GM12865 (cell line): ENCODE measurements around the gene SMU1.

ENCODE experiments used
- DNase-seq: peaks from one replicate; pipeline ENCODE4 v3.0.0; 2010; ENCODE audit warnings: low read depth
- H3K4me3 ChIP-seq: 2 replicates; pipeline ENCODE4 v1.5.1; 2011; ENCODE audit warnings: mild to moderate bottlenecking, low read depth, low read length, control low read depth
- CTCF ChIP-seq: IDR thresholded peaks from 2 replicates; pipeline ENCODE4 v1.5.1; 2011; ENCODE audit warnings: low read length, control low read depth, low read depth, inconsistent platforms; ENCODE audit not compliant: insufficient read depth; ENCODE audit errors: missing control alignments

The SMU1 gene

GRCh38 chr9:33019797-33020196 lies 56.7 kb downstream of the SMU1 start:
- no peak overlapping the region for H3K4me3 ChIP-seq
- no peak for TF ChIP-seq CTCF
- DNase-seq = no peak

- peak; percentile 48 for DNase-seq
- no peak overlapping the region for H3K4me3 ChIP-seq
- TF ChIP-seq CTCF = no peak
These were observed 59.0 kb downstream of the SMU1 start for GRCh38 chr9:33017283-33018041.

- no peak overlapping the region for H3K4me3 ChIP-seq
- no peak for DNase-seq
- no peak for TF ChIP-seq CTCF
These were observed 61.8 kb downstream of the SMU1 start for GRCh38 chr9:33014665-33015014.

GRCh38 chr9:33013962-33014664 lies 62.4 kb downstream of the SMU1 start:
- DNase-seq = no peak
- no peak overlapping the region for H3K4me3 ChIP-seq
- no peak for TF ChIP-seq CTCF

GRCh38 chr9:33012328-33013069 lies 64.0 kb downstream of the SMU1 start:
- TF ChIP-seq CTCF = no peak
- no peak overlapping the region for H3K4me3 ChIP-seq
- DNase-seq = no peak

- TF ChIP-seq CTCF = no peak
- no peak for DNase-seq
- H3K4me3 ChIP-seq = no peak overlapping the region
These were observed 64.6 kb downstream of the SMU1 start for GRCh38 chr9:33011831-33012230.
